WTC11 (cell line): ENCODE measurements around the gene ZNF507. TPM values are rescaled to one million over a fixed set of nuclear protein-coding genes. Genes with fewer than 3 reads are reported as not detected.

Experiments
- ATAC-seq: fragments of 200-7000 bp; cut with Tn5 transposase; 2 replicates; pipeline ENCODE4 v1.10.0; 2021; ENCODE audit warnings: mild to moderate bottlenecking, moderate library complexity
- CTCF ChIA-PET: fragments of 300-600 bp; sonication (Branson Sonifier 250); formaldehyde crosslinking; loops from one replicate; lab custom pipeline; 2021; ENCODE audit warnings: antibody characterized with exemption; lab: Charles Lee
- POLR2A ChIA-PET: fragments of 350-600 bp; sonication (Branson Sonifier 250); formaldehyde crosslinking; loops from one replicate; lab custom pipeline; 2021; ENCODE audit warnings: antibody characterized with exemption; lab: Charles Lee
- DNase-seq: peaks from one replicate; pipeline ENCODE4 v3.0.0; 2021; ENCODE audit warnings: low spot score
- H3K27ac Mint-ChIP-seq: 2 replicates; pipeline ENCODE4 v1.8.0; 2021; ENCODE audit warnings: mixed read lengths
- H3K27me3 Mint-ChIP-seq: 2 replicates; pipeline ENCODE4 v1.8.0; 2021; ENCODE audit warnings: low read depth, mild to moderate bottlenecking, moderate library complexity, mixed read lengths
- H3K36me3 Mint-ChIP-seq: 2 replicates; pipeline ENCODE4 v1.8.0; 2021; ENCODE audit warnings: mixed read lengths
- H3K4me1 Mint-ChIP-seq: 2 replicates; pipeline ENCODE4 v1.8.0; 2022; ENCODE audit warnings: mixed read lengths
- H3K4me3 Mint-ChIP-seq: 2 replicates; pipeline ENCODE4 v1.8.0; 2021; ENCODE audit warnings: mild to moderate bottlenecking, moderate library complexity, mixed read lengths
- H3K9me3 Mint-ChIP-seq: 2 replicates; pipeline ENCODE4 v1.8.0; 2021; ENCODE audit warnings: mixed read lengths
- AR ChIP-seq: fragments of 250-450 bp; sonication (Bioruptor Pico); IDR thresholded peaks from 2 replicates; pipeline ENCODE4 v1.9.0; 2021; ENCODE audit warnings: mild to moderate bottlenecking
- ATF2 ChIP-seq: sonication (generic); formaldehyde crosslinking; IDR thresholded peaks from 2 replicates; pipeline ENCODE4 v1.8.1; 2022; ENCODE audit warnings: low read depth, missing genetic modification reagents, borderline replicate concordance
- CDX4 ChIP-seq: fragments of 250-450 bp; sonication (Bioruptor Pico); IDR thresholded peaks from 2 replicates; pipeline ENCODE4 v1.9.0; 2021; ENCODE audit warnings: moderate library complexity, mild to moderate bottlenecking, inconsistent platforms, borderline replicate concordance
- CREM ChIP-seq: sonication (generic); formaldehyde crosslinking; IDR thresholded peaks from 2 replicates; pipeline ENCODE4 v1.8.1; 2022; ENCODE audit warnings: mild to moderate bottlenecking, missing genetic modification reagents, moderate library complexity
- E2F1 ChIP-seq: sonication (generic); formaldehyde crosslinking; IDR thresholded peaks from 2 replicates; pipeline ENCODE4 v1.8.0; 2022; ENCODE audit warnings: mild to moderate bottlenecking, missing genetic modification reagents
- E2F5 ChIP-seq: sonication (generic); formaldehyde crosslinking; IDR thresholded peaks from 2 replicates; pipeline ENCODE4 v1.8.1; 2022; ENCODE audit warnings: mild to moderate bottlenecking, moderate library complexity, missing genetic modification reagents
- ETV6 ChIP-seq: sonication (generic); formaldehyde crosslinking; IDR thresholded peaks from 2 replicates; pipeline ENCODE4 v1.8.1; 2022; ENCODE audit warnings: mild to moderate bottlenecking, missing genetic modification reagents
- GABPB1 ChIP-seq: sonication (generic); formaldehyde crosslinking; IDR thresholded peaks from 2 replicates; pipeline ENCODE4 v1.8.1; 2023; ENCODE audit warnings: mild to moderate bottlenecking, missing genetic modification reagents
- HMGA2 ChIP-seq: fragments of 250-450 bp; sonication (Bioruptor Pico); IDR thresholded peaks from 2 replicates; pipeline ENCODE4 v1.4.0; 2021; ENCODE audit warnings: mild to moderate bottlenecking, moderate library complexity
- JAZF1 ChIP-seq: fragments of 250-450 bp; sonication (Bioruptor Pico); IDR thresholded peaks from 2 replicates; pipeline ENCODE4 v1.9.0; 2021; ENCODE audit warnings: moderate library complexity, mild to moderate bottlenecking, inconsistent platforms
- KAT7 ChIP-seq: sonication (generic); formaldehyde crosslinking; IDR thresholded peaks from 2 replicates; pipeline ENCODE4 v1.8.1; 2023; ENCODE audit warnings: missing genetic modification reagents, mild to moderate bottlenecking, borderline replicate concordance
- MXD4 ChIP-seq: fragments of 250-450 bp; sonication (Bioruptor Pico); IDR thresholded peaks from 2 replicates; pipeline ENCODE4 v1.8.0; 2021; ENCODE audit warnings: mild to moderate bottlenecking, moderate library complexity, borderline replicate concordance
- NFYB ChIP-seq: sonication (generic); formaldehyde crosslinking; conservative IDR thresholded peaks from 2 replicates; pipeline ENCODE4 v1.8.0; 2022; ENCODE audit warnings: low read depth, missing genetic modification reagents
- NR1H2 ChIP-seq: sonication (generic); formaldehyde crosslinking; IDR thresholded peaks from 2 replicates; pipeline ENCODE4 v1.9.0; 2021; ENCODE audit warnings: mild to moderate bottlenecking, moderate library complexity, missing genetic modification reagents
- PRDM15 ChIP-seq: sonication (generic); formaldehyde crosslinking; IDR thresholded peaks from 2 replicates; pipeline ENCODE4 v1.8.0; 2022; ENCODE audit warnings: missing genetic modification reagents
- PRRX2 ChIP-seq: fragments of 250-450 bp; sonication (Bioruptor Pico); IDR thresholded peaks from 2 replicates; pipeline ENCODE4 v1.8.0; 2021; ENCODE audit warnings: mild to moderate bottlenecking
- RORB ChIP-seq: fragments of 250-450 bp; sonication (Bioruptor Pico); IDR thresholded peaks from 2 replicates; pipeline ENCODE4 v1.9.0; 2021; ENCODE audit warnings: mild to moderate bottlenecking
- SOX15 ChIP-seq: fragments of 250-450 bp; sonication (Bioruptor Pico); IDR thresholded peaks from 2 replicates; pipeline ENCODE4 v1.9.0; 2021; ENCODE audit warnings: mild to moderate bottlenecking
- TEAD4 ChIP-seq: sonication (generic); formaldehyde crosslinking; IDR thresholded peaks from 2 replicates; pipeline ENCODE4 v1.8.0; 2022; ENCODE audit warnings: mild to moderate bottlenecking, missing genetic modification reagents
- ZBTB21 ChIP-seq: sonication (generic); formaldehyde crosslinking; IDR thresholded peaks from 2 replicates; pipeline ENCODE4 v1.8.1; 2023; ENCODE audit warnings: mild to moderate bottlenecking, missing genetic modification reagents, borderline replicate concordance
- ZNF121 ChIP-seq: sonication (generic); formaldehyde crosslinking; IDR thresholded peaks from 2 replicates; pipeline ENCODE4 v1.8.0; 2023; ENCODE audit warnings: missing genetic modification reagents
- ZNF263 ChIP-seq: sonication (generic); formaldehyde crosslinking; IDR thresholded peaks from 2 replicates; pipeline ENCODE4 v1.8.1; 2022; ENCODE audit warnings: low read depth, mild to moderate bottlenecking, moderate library complexity, missing genetic modification reagents
- ZSCAN18 ChIP-seq: fragments of 250-450 bp; sonication (Bioruptor Pico); IDR thresholded peaks from 2 replicates; pipeline ENCODE4 v2.1.2; 2022; ENCODE audit warnings: mild to moderate bottlenecking, moderate library complexity
- total RNA-seq: library from RNA; stranded (reverse); gene quantifications from 3 replicates; pipeline ENCODE4 v1.2.3, GENCODE V29; 2021

The ZNF507 gene
- total RNA-seq, 1 experiment from 2014 or later = 27.6 TPM

- TF ChIP-seq NFYB (CRISPR knock-in tag) (no peak), NR1H2 (CRISPR knock-in tag) (no peak), ETV6 (CRISPR knock-in tag) (no peak), JAZF1 (no peak), GABPB1 (CRISPR knock-in tag) (no peak), E2F5 (no peak), CDX4 (CRISPR knock-in tag) (no peak)
These were observed 48.7 kb upstream of the ZNF507 start (continued) for GRCh38 chr19:32296694-32297093.

- no peaks in the 10 kb centered on the region for H3K27me3 Mint-ChIP-seq
- H3K4me1 Mint-ChIP-seq = peaks cover 4% of the 10 kb centered on the region
- no peak overlapping the region for H3K27ac Mint-ChIP-seq
- H3K4me3 Mint-ChIP-seq = no peak overlapping the region
- peaks cover 9% of the 10 kb centered on the region for H3K36me3 Mint-ChIP-seq
- H3K9me3 Mint-ChIP-seq = peaks cover 39% of the 10 kb centered on the region
- ATAC-seq = no peak
- ChIA-PET CTCF (interaction anchor here (0.7 kb wide), 1 partner anchor 16 kb away, joined by 3 read pairs; no protein-coding TSS in a partner anchor), POLR2A (no interaction called here)
- no peak for DNase-seq
- TF ChIP-seq CDX4 (CRISPR knock-in tag) (no peak), MXD4 (CRISPR knock-in tag) (no peak), AR (CRISPR knock-in tag) (no peak), HMGA2 (CRISPR knock-in tag) (no peak), KAT7 (CRISPR knock-in tag) (no peak), SOX15 (CRISPR knock-in tag) (no peak), ZSCAN18 (no peak), E2F1 (no peak), PRRX2 (CRISPR knock-in tag) (no peak), ZNF121 (CRISPR knock-in tag) (no peak), PRDM15 (no peak), RORB (CRISPR knock-in tag) (no peak), CREM (CRISPR knock-in tag) (no peak), TEAD4 (CRISPR knock-in tag) (no peak), ZNF263 (CRISPR knock-in tag) (no peak), ATF2 (CRISPR knock-in tag) (no peak), ZBTB21 (no peak)
These were observed 42.6 kb upstream of the ZNF507 start for GRCh38 chr19:32302778-32303177.
